IMR-90 (cell line): ENCODE data around the gene SLC17A9. TPM values are rescaled to one million over a fixed set of nuclear protein-coding genes. Genes with fewer than 3 reads are reported as not detected.

ENCODE experiments used
- ATAC-seq: fragments of 200-7000 bp; cut with Tn5 transposase; 2 replicates; pipeline ENCODE4 v1.9.1; 2020; ENCODE audit warnings: low read depth, mild to moderate bottlenecking, moderate library complexity
- BruUV-seq: library from RNA; stranded (reverse); fragments of 400-500 nt; replicated peaks from 2 replicates; lab custom pipeline; 2021; lab: Mats Ljungman, UMichigan
- CTCF ChIA-PET: fragments of 300-600 bp; formaldehyde crosslinking; extraction: SDS; loops from one replicate; lab custom pipeline; 2021; ENCODE audit warnings: antibody characterized with exemption; lab: Yijun Ruan, JAX
- POLR2A ChIA-PET: fragments of 300-600 bp; sonication (Branson Sonifier 250); formaldehyde crosslinking; loops from one replicate; lab custom pipeline; 2022; ENCODE audit warnings: antibody characterized with exemption; ENCODE audit not compliant: unreplicated experiment; lab: Charles Lee
- DNase-seq: peaks from one replicate; pipeline ENCODE4 v3.0.0; 2013
- H2AFZ ChIP-seq: replicated peaks from 2 replicates; pipeline ENCODE3; 2013; ENCODE audit warnings: low read length, mild to moderate bottlenecking; ENCODE audit not compliant: poor library complexity
- H2AK5ac ChIP-seq: 2 replicates; pipeline ENCODE4 v1.6.1; 2013; ENCODE audit warnings: low read depth, low read length, inconsistent platforms
- H2AK9ac ChIP-seq: replicated peaks from 2 replicates; pipeline ENCODE3; 2013; ENCODE audit warnings: mild to moderate bottlenecking, low read depth, low read length, moderate library complexity; ENCODE audit not compliant: poor library complexity
- H2BK120ac ChIP-seq: 2 replicates; pipeline ENCODE4 v1.6.1; 2013; ENCODE audit warnings: low read depth, low read length, inconsistent platforms
- H2BK15ac ChIP-seq: 3 replicates; pipeline ENCODE4 v1.6.1; 2013; ENCODE audit warnings: low read depth, low read length, inconsistent platforms
- H2BK20ac ChIP-seq: 2 replicates; pipeline ENCODE4 v1.6.1; 2013; ENCODE audit warnings: low read depth, mild to moderate bottlenecking, inconsistent platforms, low read length, moderate library complexity
- H2BK5ac ChIP-seq: 2 replicates; pipeline ENCODE4 v1.6.1; 2013; ENCODE audit warnings: mild to moderate bottlenecking, low read depth, low read length, inconsistent platforms; ENCODE audit not compliant: poor library complexity, severe bottlenecking
- H3K14ac ChIP-seq: replicated peaks from 2 replicates; pipeline ENCODE4 v1.6.1; 2013; ENCODE audit warnings: low read depth, low read length, inconsistent platforms
- H3K18ac ChIP-seq: 2 replicates; pipeline ENCODE4 v1.6.1; 2013; ENCODE audit warnings: low read depth, low read length, control low read depth
- H3K23ac ChIP-seq: 2 replicates; pipeline ENCODE4 v1.6.1; 2013; ENCODE audit warnings: low read depth, low read length, inconsistent platforms
- H3K27ac ChIP-seq: 2 replicates; pipeline ENCODE4 v1.5.1; 2013; ENCODE audit warnings: mild to moderate bottlenecking, control low read depth, low read length; ENCODE audit not compliant: insufficient read depth
- H3K27me3 ChIP-seq: 2 replicates; pipeline ENCODE4 v1.6.1; 2013; ENCODE audit warnings: low read length; ENCODE audit not compliant: control insufficient read depth, insufficient read depth
- H3K36me3 ChIP-seq: 2 replicates; pipeline ENCODE4 v1.6.1; 2013; ENCODE audit warnings: low read length, mixed read lengths; ENCODE audit not compliant: control insufficient read depth, insufficient read depth
- H3K4ac ChIP-seq: 2 replicates; pipeline ENCODE4 v1.6.1; 2013; ENCODE audit warnings: low read depth, low read length, inconsistent platforms
- H3K4me1 ChIP-seq: 2 replicates; pipeline ENCODE4 v1.6.1; 2013; ENCODE audit warnings: low read length, mixed read lengths; ENCODE audit not compliant: control insufficient read depth, insufficient read depth
- H3K4me2 ChIP-seq: 2 replicates; pipeline ENCODE4 v1.6.1; 2013; ENCODE audit warnings: low read depth, mild to moderate bottlenecking, control low read depth, low read length, moderate library complexity
- H3K4me3 ChIP-seq: 2 replicates; pipeline ENCODE4 v1.5.1; 2013; ENCODE audit warnings: low read depth, mild to moderate bottlenecking, control low read depth, low read length, moderate library complexity; ENCODE audit not compliant: insufficient read depth
- H3K56ac ChIP-seq: 2 replicates; pipeline ENCODE4 v1.6.1; 2013; ENCODE audit warnings: low read length, inconsistent platforms; ENCODE audit not compliant: insufficient read depth; ENCODE audit errors: extremely low read depth
- H3K79me1 ChIP-seq, 2 experiments: 2 replicates each; pipeline ENCODE4 v1.6.1; 2013; ENCODE audit warnings: low read length in 2 of 2, inconsistent platforms in 1 of 2, low read depth in 1 of 2
- H3K9ac ChIP-seq: 2 replicates; pipeline ENCODE4 v1.6.1; 2013; ENCODE audit warnings: low read depth, low read length, control low read depth
- H3K9me1 ChIP-seq: 2 replicates; pipeline ENCODE4 v1.6.1; 2013; ENCODE audit warnings: low read length, inconsistent platforms; ENCODE audit not compliant: insufficient read depth
- H3K9me3 ChIP-seq: 2 replicates; pipeline ENCODE4 v1.6.1; 2013; ENCODE audit warnings: low read length; ENCODE audit not compliant: control insufficient read depth, insufficient read depth
- H4K20me1 ChIP-seq: 2 replicates; pipeline ENCODE4 v1.6.1; 2013; ENCODE audit warnings: low read length, inconsistent platforms; ENCODE audit not compliant: insufficient read depth
- H4K5ac ChIP-seq: 2 replicates; pipeline ENCODE4 v1.6.1; 2013; ENCODE audit warnings: mild to moderate bottlenecking, low read depth, low read length, control low read depth
- H4K8ac ChIP-seq, 2 experiments: 2 replicates each; pipeline ENCODE4 v1.6.1; 2013; ENCODE audit warnings: low read depth in 2 of 2, low read length in 2 of 2, control low read depth in 1 of 2, inconsistent platforms in 1 of 2
- H4K91ac ChIP-seq: 2 replicates; pipeline ENCODE4 v1.6.1; 2013; ENCODE audit warnings: low read depth, low read length, inconsistent platforms; ENCODE audit not compliant: insufficient read depth
- CEBPB ChIP-seq: IDR thresholded peaks from 2 replicates; pipeline ENCODE4 v1.6.1; 2012; ENCODE audit warnings: low read depth, low read length, improper control_type of control experiment
- CHD1 ChIP-seq: IDR thresholded peaks from 2 replicates; pipeline ENCODE4 v1.6.1; 2012; ENCODE audit warnings: low read depth, low read length, improper control_type of control experiment
- CTCF ChIP-seq: conservative IDR thresholded peaks from 2 replicates; pipeline ENCODE4 v1.5.1; 2012; ENCODE audit warnings: mild to moderate bottlenecking, low read depth, low read length, improper control_type of control experiment
- POLR2A ChIP-seq: IDR thresholded peaks from 2 replicates; pipeline ENCODE4 v1.6.1; 2012; ENCODE audit warnings: mild to moderate bottlenecking, low read depth, low read length
- RCOR1 ChIP-seq: IDR thresholded peaks from 2 replicates; pipeline ENCODE4 v1.6.1; 2012; ENCODE audit warnings: mild to moderate bottlenecking, low read length, improper control_type of control experiment; ENCODE audit not compliant: insufficient replicate concordance
- USF2 ChIP-seq: fragments of 150-350 bp; IDR thresholded peaks from 2 replicates; pipeline ENCODE4 v1.6.1; 2017; ENCODE audit warnings: mild to moderate bottlenecking, antibody characterized with exemption, low read length, low read depth
- WGBS, 2 experiments: methylation state at CpG; one replicate each; pipeline versions ENCODE4 v1.1.5 to v1.1.7; 2013; ENCODE audit warnings: missing lambda C conversion rate in 2 of 2; ENCODE audit not compliant: insufficient read length in 1 of 2; ENCODE audit errors: extremely low coverage in 2 of 2; 5-methylcytosine and 5-hydroxymethylcytosine counted together
- dilution Hi-C: fragments of 300-500 bp; cut with HindIII; formaldehyde crosslinking; loops from one replicate; pipeline ENCODE4 v1.14.3; 2018; ENCODE audit warnings: low sequenced_read_pairs; ENCODE audit not compliant: unreplicated experiment
- in situ Hi-C: fragments of 300-500 bp; cut with MboI; formaldehyde crosslinking; loops from 3 replicates; pipeline ENCODE4 v1.14.3; 2019; ENCODE audit warnings: low sequenced_read_pairs, inconsistent platforms, mixed read lengths
- intact Hi-C: fragments of 100-400 bp; cut with micrococcal nuclease; formaldehyde crosslinking; loops from 2 replicates; pipeline ENCODE4 v1.10.0; 2022
- polyA plus RNA-seq, 3 experiments: library from polyadenylated mRNA; depleted of rRNA; stranded (reverse); fragments of >200 nt; gene quantifications; 2 replicates each; pipeline ENCODE4 v1.2.3, GENCODE V29; 2012; ENCODE audit warnings: low replicate concordance in 1 of 3
- total RNA-seq: library from RNA; depleted of rRNA; stranded (reverse); fragments of >200 nt; gene quantifications from 2 replicates; pipeline ENCODE4 v1.2.3, GENCODE V29; 2012

The SLC17A9 gene
- total and polyA plus RNA-seq, 2 of the 4 experiments (the other 2 are of a cell fraction), result 2.2 to 14.4 TPM

DNA sequence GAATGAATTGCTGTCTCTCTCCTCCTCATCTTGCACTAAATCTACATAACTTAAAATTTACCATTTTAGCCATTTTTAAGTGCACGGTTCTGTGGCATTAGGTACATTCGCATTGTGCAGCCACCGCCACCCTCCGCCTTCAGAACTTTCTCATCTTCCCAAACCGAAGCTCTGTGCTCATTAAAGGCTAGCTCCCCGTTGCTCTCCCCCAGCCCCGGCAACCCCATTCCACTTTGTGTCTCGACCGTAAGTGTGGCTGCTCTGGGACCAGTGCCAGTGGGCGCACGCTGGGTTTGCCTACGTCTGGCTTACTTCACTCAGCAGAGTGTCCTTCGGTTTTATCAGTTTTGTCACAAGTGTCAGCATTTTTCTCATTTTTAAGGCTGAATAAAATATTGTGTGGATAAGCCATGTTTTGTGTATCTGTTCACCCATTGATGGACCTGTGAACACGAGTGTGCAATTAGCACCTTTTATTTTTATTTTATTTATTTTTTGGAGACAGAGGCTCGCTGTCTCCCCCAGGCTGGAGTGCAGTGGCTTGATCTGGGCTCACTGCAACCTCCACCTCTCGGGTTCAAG, 16.8 kb downstream of the SLC17A9 start:
- Histone ChIP-seq H4K91ac (no peak overlapping the region), H3K79me1 (no peaks in the 10 kb centered on the region), H2BK20ac (no peak overlapping the region), H2AFZ (no peak overlapping the region), H2BK15ac (no peak overlapping the region), H2AK9ac (no peak overlapping the region), H3K56ac (no peak overlapping the region), H3K14ac (no peak overlapping the region), H2BK5ac (no peak overlapping the region), H3K23ac (no peak overlapping the region), H3K9me1 (no peaks in the 10 kb centered on the region), H4K5ac (no peak overlapping the region), H4K8ac (no peak overlapping the region), H3K4ac (no peak overlapping the region), H4K20me1 (no peaks in the 10 kb centered on the region), H3K4me3 (no peak overlapping the region), H3K9me3 (no peaks in the 10 kb centered on the region), H3K27ac (no peak overlapping the region), H3K36me3 (no peaks in the 10 kb centered on the region), H2AK5ac (no peak overlapping the region), H3K4me1 (no peaks in the 10 kb centered on the region), H2BK120ac (no peak overlapping the region), H3K9ac (no peak overlapping the region), H3K18ac (no peak overlapping the region), H3K4me2 (no peak overlapping the region), H3K27me3 (peaks cover 50% of the 10 kb centered on the region)
- no peak for ATAC-seq
- TF ChIP-seq CTCF, result no peak
- no peak for TF ChIP-seq POLR2A
- no peak for TF ChIP-seq CEBPB
- TF ChIP-seq USF2, result no peak
- TF ChIP-seq CHD1, result no peak
- no peak for TF ChIP-seq RCOR1
- no peak for DNase-seq
- POLR2A ChIA-PET, result no interaction called here
- in situ Hi-C loops (no loop called here), intact Hi-C loops (no loop called here), dilution Hi-C loops (no loop called here)
- CTCF ChIA-PET, result no interaction called here
- 44% methylated on average over 10 of the region's 16 CpGs; no CpG with 5 or more reads in 1 of the 2 experiments for WGBS, 2 experiments
- no TSS peak for BruUV-seq
